ENCODE data around the gene CWC25. TPM values are rescaled to one million over a fixed set of nuclear protein-coding genes. Genes with fewer than 3 reads are reported as not detected.

Gene CWC25
- total and polyA plus RNA-seq, 9 of the 15 experiments (the other 6 are each of a cell fraction or from before 2014, with no cell fraction given): 16.5 to 27.4 (median 23.0) TPM

DNA sequence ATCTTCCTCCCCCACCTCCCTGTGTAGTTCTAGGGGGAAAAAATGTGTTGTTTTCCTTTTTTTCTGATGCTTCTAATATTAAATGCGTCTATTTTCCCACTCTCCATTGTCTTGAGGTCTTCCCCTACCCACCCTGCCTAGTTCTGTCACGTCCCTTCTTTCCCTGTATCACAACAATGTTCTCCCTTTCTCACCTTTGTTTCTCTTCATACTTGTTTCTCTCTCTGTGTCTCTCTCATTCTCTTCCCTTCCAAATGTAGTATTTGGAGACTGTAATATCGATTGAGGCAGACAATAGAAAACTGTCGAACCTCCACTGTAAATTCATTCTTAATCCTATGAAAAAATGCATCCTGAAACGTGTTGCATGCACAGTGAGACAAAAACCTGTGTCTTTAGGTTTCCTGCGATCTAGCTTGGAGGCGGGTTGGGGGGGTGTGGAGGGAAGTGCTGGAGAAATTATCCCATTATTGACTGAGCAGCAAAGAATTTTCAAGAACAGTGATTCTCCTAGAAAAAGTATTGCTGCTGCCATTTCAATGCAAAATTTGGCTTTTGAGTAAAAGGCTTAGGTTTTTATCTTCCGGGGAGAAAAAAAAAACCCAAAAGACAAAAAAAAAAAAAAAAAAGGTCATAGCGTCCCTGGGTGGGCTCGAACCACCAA lies 73.8 kb downstream of the CWC25 start (continued):
- TF ChIP-seq SMARCA5 (IDR thresholded peaks at IDR 0.05) (peak; percentile 58; the same call in 1 of the 2 replicates), MXI1 (IDR thresholded peaks at IDR 0.05; ENCODE audit: low read depth, low read length) (no peak; the same call in 1 of the 2 replicates), ZNF175 (CRISPR knock-in tag; IDR thresholded peaks at IDR 0.05; ENCODE audit: low read depth) (0 out of 2 replicates have a peak, but pooled peaks have one; percentile 28), MCM3 (IDR thresholded peaks at IDR 0.05) (no peak), SIN3A (IDR thresholded peaks at IDR 0.05; ENCODE audit: borderline replicate concordance in 2 of 2, control insufficient read depth in 1 of 2, low read depth in 2 of 2, low read length in 2 of 2) (0 out of 4 replicates have a peak, but pooled peaks of 1 of the 2 experiments have one; percentile 19), FOSL1 (tag; conservative IDR thresholded peaks at IDR 0.05) (0 out of 2 replicates have a peak, but pooled peaks have one; percentile 6), CHD2 (IDR thresholded peaks at IDR 0.05; ENCODE audit: low read depth, low read length) (no peak), HDAC1 (IDR thresholded peaks at IDR 0.05) (peak in 1 of 2 experiments; percentile 24; a peak in 2 of 4 replicates), NR2C2 (CRISPR knock-in tag; IDR thresholded peaks at IDR 0.05) (no peak), NR2C2 (tag; IDR thresholded peaks at IDR 0.05) (no peak), HDAC3 (IDR thresholded peaks at IDR 0.05; ENCODE audit: borderline replicate concordance, partially characterized antibody) (no peak), ZNF561 (CRISPR knock-in tag; conservative IDR thresholded peaks at IDR 0.05) (no peak), ZNF133 (CRISPR knock-in tag; IDR thresholded peaks at IDR 0.05) (no peak), NFRKB (IDR thresholded peaks at IDR 0.05; ENCODE audit: low read depth) (no peak), ARID1B (IDR thresholded peaks at IDR 0.05) (peak; percentile 20; the same call in 1 of the 2 replicates)
- TF ChIP-seq, protein P1, sequence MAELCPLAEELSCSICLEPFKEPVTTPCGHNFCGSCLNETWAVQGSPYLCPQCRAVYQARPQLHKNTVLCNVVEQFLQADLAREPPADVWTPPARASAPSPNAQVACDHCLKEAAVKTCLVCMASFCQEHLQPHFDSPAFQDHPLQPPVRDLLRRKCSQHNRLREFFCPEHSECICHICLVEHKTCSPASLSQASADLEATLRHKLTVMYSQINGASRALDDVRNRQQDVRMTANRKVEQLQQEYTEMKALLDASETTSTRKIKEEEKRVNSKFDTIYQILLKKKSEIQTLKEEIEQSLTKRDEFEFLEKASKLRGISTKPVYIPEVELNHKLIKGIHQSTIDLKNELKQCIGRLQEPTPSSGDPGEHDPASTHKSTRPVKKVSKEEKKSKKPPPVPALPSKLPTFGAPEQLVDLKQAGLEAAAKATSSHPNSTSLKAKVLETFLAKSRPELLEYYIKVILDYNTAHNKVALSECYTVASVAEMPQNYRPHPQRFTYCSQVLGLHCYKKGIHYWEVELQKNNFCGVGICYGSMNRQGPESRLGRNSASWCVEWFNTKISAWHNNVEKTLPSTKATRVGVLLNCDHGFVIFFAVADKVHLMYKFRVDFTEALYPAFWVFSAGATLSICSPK (IDR thresholded peaks at IDR 0.05; ENCODE audit: borderline replicate concordance): 0 out of 2 replicates have a peak, but pooled peaks have one; percentile 78
- TF ChIP-seq, protein P2, sequence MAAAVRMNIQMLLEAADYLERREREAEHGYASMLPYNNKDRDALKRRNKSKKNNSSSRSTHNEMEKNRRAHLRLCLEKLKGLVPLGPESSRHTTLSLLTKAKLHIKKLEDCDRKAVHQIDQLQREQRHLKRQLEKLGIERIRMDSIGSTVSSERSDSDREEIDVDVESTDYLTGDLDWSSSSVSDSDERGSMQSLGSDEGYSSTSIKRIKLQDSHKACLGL (CRISPR knock-in tag; IDR thresholded peaks at IDR 0.05; ENCODE audit: borderline replicate concordance, poor library complexity, severe bottlenecking): no peak
- TF ChIP-seq, protein P3, sequence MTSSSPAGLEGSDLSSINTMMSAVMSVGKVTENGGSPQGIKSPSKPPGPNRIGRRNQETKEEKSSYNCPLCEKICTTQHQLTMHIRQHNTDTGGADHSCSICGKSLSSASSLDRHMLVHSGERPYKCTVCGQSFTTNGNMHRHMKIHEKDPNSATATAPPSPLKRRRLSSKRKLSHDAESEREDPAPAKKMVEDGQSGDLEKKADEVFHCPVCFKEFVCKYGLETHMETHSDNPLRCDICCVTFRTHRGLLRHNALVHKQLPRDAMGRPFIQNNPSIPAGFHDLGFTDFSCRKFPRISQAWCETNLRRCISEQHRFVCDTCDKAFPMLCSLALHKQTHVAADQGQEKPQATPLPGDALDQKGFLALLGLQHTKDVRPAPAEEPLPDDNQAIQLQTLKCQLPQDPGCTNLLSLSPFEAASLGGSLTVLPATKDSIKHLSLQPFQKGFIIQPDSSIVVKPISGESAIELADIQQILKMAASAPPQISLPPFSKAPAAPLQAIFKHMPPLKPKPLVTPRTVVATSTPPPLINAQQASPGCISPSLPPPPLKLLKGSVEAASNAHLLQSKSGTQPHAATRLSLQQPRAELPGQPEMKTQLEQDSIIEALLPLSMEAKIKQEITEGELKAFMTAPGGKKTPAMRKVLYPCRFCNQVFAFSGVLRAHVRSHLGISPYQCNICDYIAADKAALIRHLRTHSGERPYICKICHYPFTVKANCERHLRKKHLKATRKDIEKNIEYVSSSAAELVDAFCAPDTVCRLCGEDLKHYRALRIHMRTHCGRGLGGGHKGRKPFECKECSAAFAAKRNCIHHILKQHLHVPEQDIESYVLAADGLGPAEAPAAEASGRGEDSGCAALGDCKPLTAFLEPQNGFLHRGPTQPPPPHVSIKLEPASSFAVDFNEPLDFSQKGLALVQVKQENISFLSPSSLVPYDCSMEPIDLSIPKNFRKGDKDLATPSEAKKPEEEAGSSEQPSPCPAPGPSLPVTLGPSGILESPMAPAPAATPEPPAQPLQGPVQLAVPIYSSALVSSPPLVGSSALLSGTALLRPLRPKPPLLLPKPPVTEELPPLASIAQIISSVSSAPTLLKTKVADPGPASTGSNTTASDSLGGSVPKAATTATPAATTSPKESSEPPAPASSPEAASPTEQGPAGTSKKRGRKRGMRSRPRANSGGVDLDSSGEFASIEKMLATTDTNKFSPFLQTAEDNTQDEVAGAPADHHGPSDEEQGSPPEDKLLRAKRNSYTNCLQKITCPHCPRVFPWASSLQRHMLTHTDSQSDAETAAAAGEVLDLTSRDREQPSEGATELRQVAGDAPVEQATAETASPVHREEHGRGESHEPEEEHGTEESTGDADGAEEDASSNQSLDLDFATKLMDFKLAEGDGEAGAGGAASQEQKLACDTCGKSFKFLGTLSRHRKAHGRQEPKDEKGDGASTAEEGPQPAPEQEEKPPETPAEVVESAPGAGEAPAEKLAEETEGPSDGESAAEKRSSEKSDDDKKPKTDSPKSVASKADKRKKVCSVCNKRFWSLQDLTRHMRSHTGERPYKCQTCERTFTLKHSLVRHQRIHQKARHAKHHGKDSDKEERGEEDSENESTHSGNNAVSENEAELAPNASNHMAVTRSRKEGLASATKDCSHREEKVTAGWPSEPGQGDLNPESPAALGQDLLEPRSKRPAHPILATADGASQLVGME (CRISPR knock-in tag; IDR thresholded peaks at IDR 0.05): no peak

Measured in K562 (cell line).